GM10266 (cell line): ENCODE measurements around the gene TBK1.

Experiments used
- DNase-seq: peaks from one replicate; pipeline ENCODE4 v3.0.0; 2012; ENCODE audit errors: extremely low spot score
- CTCF ChIP-seq: IDR thresholded peaks from 2 replicates; pipeline ENCODE4 v1.5.1; 2012; ENCODE audit warnings: mild to moderate bottlenecking, low read depth; ENCODE audit not compliant: control insufficient read depth, insufficient read depth; ENCODE audit errors: missing control alignments

Gene TBK1

GRCh38 chr12:64412459-64412858 lies 39.5 kb upstream of the TBK1 start:
- DNase-seq, result no peak
- no peak for TF ChIP-seq CTCF

- TF ChIP-seq CTCF, result no peak
- DNase-seq, result no peak
Observed at GRCh38 chr12:64413884-64414283, 38.0 kb upstream of the TBK1 start.

- TF ChIP-seq CTCF, result no peak
Observed at GRCh38 chr12:64418209-64418608, 33.7 kb upstream of the TBK1 start.

GRCh38 chr12:64419696-64420095 lies 32.2 kb upstream of the TBK1 start:
- TF ChIP-seq CTCF, result no peak
- no peak for DNase-seq

More at GRCh38 chr12:64418209-64418608, 33.7 kb upstream of the TBK1 start:
- DNase-seq, result no peak

- TF ChIP-seq CTCF, result no peak
- no peak for DNase-seq
Observed at GRCh38 chr12:64427988-64428387, 23.9 kb upstream of the TBK1 start.

- no peak for TF ChIP-seq CTCF
- no peak for DNase-seq
Observed at GRCh38 chr12:64428956-64429355, 23.0 kb upstream of the TBK1 start.

GRCh38 chr12:64430886-64431285 lies 21.0 kb upstream of the TBK1 start:
- TF ChIP-seq CTCF, result no peak

More at GRCh38 chr12:64430886-64431285, 21.0 kb upstream of the TBK1 start:
- DNase-seq, result no peak
